Neural progenitor cell (in vitro differentiated cells): Measurements from ENCODE around the gene PAQR9. TPM values are rescaled to one million over a fixed set of nuclear protein-coding genes. Genes with fewer than 3 reads are reported as not detected.

ENCODE experiments used
- DNase-seq: peaks from one replicate; pipeline ENCODE4 v3.0.0-alpha.2; 2016; ENCODE audit warnings: low spot score
- H2AFZ ChIP-seq: fragments of 200-600 bp; sonication (generic); replicated peaks from 2 replicates; pipeline ENCODE4 v1.6.1; 2016; ENCODE audit warnings: antibody characterized with exemption
- H3F3A ChIP-seq: fragments of 200-600 bp; sonication (generic); 2 replicates; pipeline ENCODE4 v1.6.1; 2016; ENCODE audit warnings: antibody characterized with exemption, low read depth
- H3K27ac ChIP-seq: fragments of 200-600 bp; sonication (generic); 2 replicates; pipeline ENCODE4 v1.5.1; 2016; ENCODE audit warnings: mild to moderate bottlenecking
- H3K27me3 ChIP-seq: fragments of 200-600 bp; sonication (generic); 2 replicates; pipeline ENCODE4 v1.6.1; 2016; ENCODE audit warnings: mild to moderate bottlenecking, moderate library complexity
- H3K36me3 ChIP-seq: fragments of 200-600 bp; sonication (generic); 2 replicates; pipeline ENCODE4 v1.5.1; 2016
- H3K4me1 ChIP-seq: fragments of 200-600 bp; sonication (generic); 2 replicates; pipeline ENCODE4 v1.6.1; 2016; ENCODE audit warnings: mixed run types
- H3K4me2 ChIP-seq: fragments of 200-600 bp; sonication (generic); 2 replicates; pipeline ENCODE4 v1.6.1; 2016
- H3K4me3 ChIP-seq: fragments of 200-600 bp; sonication (generic); 2 replicates; pipeline ENCODE4 v1.5.1; 2016
- H3K79me2 ChIP-seq: fragments of 200-600 bp; sonication (generic); 2 replicates; pipeline ENCODE4 v1.6.1; 2016; ENCODE audit warnings: low read depth
- H3K9ac ChIP-seq: fragments of 200-600 bp; sonication (generic); 2 replicates; pipeline ENCODE4 v1.6.1; 2016
- H3K9me3 ChIP-seq: fragments of 200-600 bp; sonication (generic); 2 replicates; pipeline ENCODE4 v1.5.1; 2016; ENCODE audit warnings: low read depth
- H4K20me1 ChIP-seq: fragments of 200-600 bp; sonication (generic); 2 replicates; pipeline ENCODE4 v1.6.1; 2016; ENCODE audit warnings: low read depth
- H3K27ac Mint-ChIP-seq: 3 replicates; pipeline ENCODE4 v1.8.0; 2021; ENCODE audit warnings: mixed read lengths
- H3K27me3 Mint-ChIP-seq: 2 replicates; pipeline ENCODE4 v1.8.0; 2022; ENCODE audit warnings: low read depth, mild to moderate bottlenecking, inconsistent platforms, moderate library complexity, mixed read lengths; ENCODE audit not compliant: insufficient read depth
- H3K36me3 Mint-ChIP-seq: 3 replicates; pipeline ENCODE4 v1.8.0; 2021; ENCODE audit warnings: mixed read lengths
- H3K4me1 Mint-ChIP-seq: 3 replicates; pipeline ENCODE4 v1.8.0; 2021; ENCODE audit warnings: mixed read lengths
- H3K4me3 Mint-ChIP-seq: 3 replicates; pipeline ENCODE4 v1.8.0; 2021; ENCODE audit warnings: mild to moderate bottlenecking, moderate library complexity, mixed read lengths
- H3K9me3 Mint-ChIP-seq: 3 replicates; pipeline ENCODE4 v1.8.0; 2020; ENCODE audit warnings: mixed read lengths
- EZH2 ChIP-seq: fragments of 200-600 bp; sonication (generic); IDR thresholded peaks from 2 replicates; pipeline ENCODE4 v1.6.1; 2017; ENCODE audit warnings: antibody characterized with exemption, mild to moderate bottlenecking, moderate library complexity
- EZH2phosphoT487 ChIP-seq: fragments of 200-600 bp; sonication (generic); IDR thresholded peaks from 2 replicates; pipeline ENCODE4 v1.6.1; 2017; ENCODE audit warnings: antibody characterized with exemption
- total RNA-seq: library from RNA; depleted of rRNA; stranded (reverse); fragments of >200 nt; gene quantifications from 2 replicates; pipeline ENCODE4 v1.2.3, GENCODE V29; 2015; ENCODE audit warnings: low replicate concordance
- TF ChIP-seq, protein P1 (sequence below): fragments of 200-600 bp; sonication (generic); IDR thresholded peaks from 2 replicates; pipeline ENCODE4 v1.5.1; 2017; ENCODE audit warnings: antibody characterized with exemption, mild to moderate bottlenecking

PAQR9 gene
- total RNA-seq, 1 donor from 2014 or later, result 2.2 TPM

DNA sequence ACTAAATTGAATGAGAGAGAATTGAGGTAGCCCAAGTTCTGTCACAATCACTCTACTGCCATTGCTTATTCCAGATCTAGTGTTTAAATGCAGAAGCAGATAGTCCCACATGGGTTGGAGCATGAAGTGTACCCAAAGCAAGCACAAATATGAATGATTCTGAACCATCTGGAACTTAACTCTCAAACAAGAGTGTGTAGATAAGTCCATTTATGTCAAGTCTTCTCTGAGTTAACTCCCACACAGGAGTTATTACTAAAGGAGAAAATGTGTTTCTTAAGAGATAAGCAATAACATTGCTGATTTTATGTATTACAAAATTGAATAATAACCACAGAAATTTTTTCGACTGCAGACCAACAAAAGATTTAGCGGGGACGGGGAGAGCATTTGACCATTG, 33.6 kb downstream of the PAQR9 start:
- no peak for DNase-seq
- Histone ChIP-seq H3K79me2 (no peaks in the 10 kb centered on the region), H3K27ac (no peak overlapping the region), H3F3A (no peaks in the 10 kb centered on the region), H2AFZ (no peak overlapping the region), H3K4me3 (no peak overlapping the region), H3K4me1 (no peaks in the 10 kb centered on the region), H3K27me3 (no peaks in the 10 kb centered on the region), H3K9me3 (no peaks in the 10 kb centered on the region), H4K20me1 (no peaks in the 10 kb centered on the region), H3K36me3 (no peaks in the 10 kb centered on the region), H3K4me2 (no peak overlapping the region), H3K9ac (no peak overlapping the region)
- no peaks in the 10 kb centered on the region for H3K9me3 Mint-ChIP-seq
- peaks cover 3% of the 10 kb centered on the region for H3K27me3 Mint-ChIP-seq
- no peak overlapping the region for H3K27ac Mint-ChIP-seq
- H3K4me1 Mint-ChIP-seq, result no peaks in the 10 kb centered on the region
- H3K36me3 Mint-ChIP-seq, result no peaks in the 10 kb centered on the region
- TF ChIP-seq EZH2, result no peak
- TF ChIP-seq EZH2phosphoT487, result no peak
- TF ChIP-seq, protein P1, sequence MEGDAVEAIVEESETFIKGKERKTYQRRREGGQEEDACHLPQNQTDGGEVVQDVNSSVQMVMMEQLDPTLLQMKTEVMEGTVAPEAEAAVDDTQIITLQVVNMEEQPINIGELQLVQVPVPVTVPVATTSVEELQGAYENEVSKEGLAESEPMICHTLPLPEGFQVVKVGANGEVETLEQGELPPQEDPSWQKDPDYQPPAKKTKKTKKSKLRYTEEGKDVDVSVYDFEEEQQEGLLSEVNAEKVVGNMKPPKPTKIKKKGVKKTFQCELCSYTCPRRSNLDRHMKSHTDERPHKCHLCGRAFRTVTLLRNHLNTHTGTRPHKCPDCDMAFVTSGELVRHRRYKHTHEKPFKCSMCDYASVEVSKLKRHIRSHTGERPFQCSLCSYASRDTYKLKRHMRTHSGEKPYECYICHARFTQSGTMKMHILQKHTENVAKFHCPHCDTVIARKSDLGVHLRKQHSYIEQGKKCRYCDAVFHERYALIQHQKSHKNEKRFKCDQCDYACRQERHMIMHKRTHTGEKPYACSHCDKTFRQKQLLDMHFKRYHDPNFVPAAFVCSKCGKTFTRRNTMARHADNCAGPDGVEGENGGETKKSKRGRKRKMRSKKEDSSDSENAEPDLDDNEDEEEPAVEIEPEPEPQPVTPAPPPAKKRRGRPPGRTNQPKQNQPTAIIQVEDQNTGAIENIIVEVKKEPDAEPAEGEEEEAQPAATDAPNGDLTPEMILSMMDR, result no peak
- no peak overlapping the region for H3K4me3 Mint-ChIP-seq

DNA sequence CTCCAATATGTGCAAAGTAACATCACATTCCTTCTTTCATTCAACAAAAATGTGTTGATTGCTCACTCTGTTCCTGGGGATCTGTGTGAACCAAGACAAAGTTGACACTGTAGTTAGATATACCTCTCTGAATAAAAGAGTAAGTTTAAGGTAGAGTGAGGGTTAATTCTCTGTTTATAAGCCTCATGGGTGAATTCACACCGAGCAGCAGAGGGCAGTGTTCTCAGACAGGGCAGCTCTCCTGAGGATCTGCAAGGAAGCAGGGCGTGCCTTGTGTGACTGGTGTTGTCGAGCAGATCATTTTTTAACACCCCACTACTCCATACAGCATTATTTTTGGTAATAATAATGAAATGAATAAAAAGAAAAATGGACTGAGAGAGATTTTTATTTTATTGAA, 34.4 kb downstream of the PAQR9 start:
- H3K36me3 Mint-ChIP-seq, result peaks cover 2% of the 10 kb centered on the region
- Histone ChIP-seq H4K20me1 (no peaks in the 10 kb centered on the region), H3K27ac (no peak overlapping the region), H3K4me3 (no peak overlapping the region), H3K4me1 (no peaks in the 10 kb centered on the region), H3F3A (no peaks in the 10 kb centered on the region), H3K36me3 (no peaks in the 10 kb centered on the region), H3K9me3 (no peaks in the 10 kb centered on the region), H3K9ac (no peak overlapping the region), H3K79me2 (no peaks in the 10 kb centered on the region), H3K27me3 (no peaks in the 10 kb centered on the region), H3K4me2 (no peak overlapping the region), H2AFZ (no peak overlapping the region)
- TF ChIP-seq EZH2, result no peak
- TF ChIP-seq, protein P1, result peak; percentile 51
- peaks cover 4% of the 10 kb centered on the region for H3K9me3 Mint-ChIP-seq
- no peaks in the 10 kb centered on the region for H3K4me1 Mint-ChIP-seq
- no peak overlapping the region for H3K27ac Mint-ChIP-seq
- H3K4me3 Mint-ChIP-seq, result no peak overlapping the region
- DNase-seq, result peak; percentile 38
- peaks cover 2% of the 10 kb centered on the region for H3K27me3 Mint-ChIP-seq

DNA sequence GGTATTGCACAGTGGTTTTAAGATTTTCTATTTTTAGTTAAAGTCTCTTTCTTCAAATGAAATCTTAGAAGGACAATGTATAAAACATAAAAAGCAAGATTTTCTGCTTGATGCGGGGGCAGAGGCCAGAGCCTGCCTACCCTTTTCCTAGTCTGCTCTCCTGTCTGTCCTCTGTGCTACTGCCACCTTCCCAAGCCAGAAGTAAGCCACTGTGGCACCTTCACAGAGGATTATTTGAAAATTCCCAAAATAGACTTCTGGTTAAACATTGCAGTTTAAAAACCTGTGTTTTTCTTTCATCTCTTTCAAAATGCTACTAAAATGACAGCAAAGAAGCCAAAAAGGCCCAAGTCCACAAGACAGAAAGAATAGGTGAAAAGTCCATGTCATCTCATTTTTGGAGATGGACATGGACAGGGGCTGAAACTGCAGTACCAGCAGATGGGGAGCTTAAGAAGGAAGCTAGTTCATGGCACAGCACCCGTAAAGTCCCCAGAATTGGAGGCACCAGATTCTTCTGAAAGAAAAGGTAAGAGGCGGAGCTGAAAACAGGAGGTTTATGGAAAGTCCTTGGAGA, 37.0 kb downstream of the PAQR9 start:
- H3K4me1 Mint-ChIP-seq, result no peaks in the 10 kb centered on the region
- Histone ChIP-seq H2AFZ (peak overlapping the region; percentile 52), H3K27me3 (no peaks in the 10 kb centered on the region), H3K27ac (no peak overlapping the region), H3K79me2 (no peaks in the 10 kb centered on the region), H3K9ac (no peak overlapping the region), H3K4me2 (no peak overlapping the region), H3K9me3 (no peaks in the 10 kb centered on the region), H3K36me3 (no peaks in the 10 kb centered on the region), H4K20me1 (no peaks in the 10 kb centered on the region), H3K4me1 (no peaks in the 10 kb centered on the region), H3K4me3 (no peak overlapping the region), H3F3A (no peaks in the 10 kb centered on the region)
- peaks cover 2% of the 10 kb centered on the region for H3K36me3 Mint-ChIP-seq
- H3K27ac Mint-ChIP-seq, result no peak overlapping the region
- H3K9me3 Mint-ChIP-seq, result peaks cover 6% of the 10 kb centered on the region
- TF ChIP-seq EZH2, result no peak
- TF ChIP-seq, protein P1, result no peak
- no peak for TF ChIP-seq EZH2phosphoT487
- DNase-seq, result no peak
- no peak overlapping the region for H3K4me3 Mint-ChIP-seq
- H3K27me3 Mint-ChIP-seq, result peaks cover 2% of the 10 kb centered on the region
